GM21528 (cell line): ENCODE measurements around the gene CBR3.
"Not testable (repeated sequence)": the region's sequence is repeated elsewhere in the genome, so short reads cannot be mapped to it uniquely, and the experiment has no call there.

Source experiments
- ATAC-seq: cut with Tn5 transposase; IDR thresholded peaks from one replicate; pipeline ENCODE4 v1.9.1; 2021; ENCODE audit warnings: mild to moderate bottlenecking, moderate library complexity; ENCODE audit not compliant: unreplicated experiment, low FRiP score

CBR3 gene

DNA sequence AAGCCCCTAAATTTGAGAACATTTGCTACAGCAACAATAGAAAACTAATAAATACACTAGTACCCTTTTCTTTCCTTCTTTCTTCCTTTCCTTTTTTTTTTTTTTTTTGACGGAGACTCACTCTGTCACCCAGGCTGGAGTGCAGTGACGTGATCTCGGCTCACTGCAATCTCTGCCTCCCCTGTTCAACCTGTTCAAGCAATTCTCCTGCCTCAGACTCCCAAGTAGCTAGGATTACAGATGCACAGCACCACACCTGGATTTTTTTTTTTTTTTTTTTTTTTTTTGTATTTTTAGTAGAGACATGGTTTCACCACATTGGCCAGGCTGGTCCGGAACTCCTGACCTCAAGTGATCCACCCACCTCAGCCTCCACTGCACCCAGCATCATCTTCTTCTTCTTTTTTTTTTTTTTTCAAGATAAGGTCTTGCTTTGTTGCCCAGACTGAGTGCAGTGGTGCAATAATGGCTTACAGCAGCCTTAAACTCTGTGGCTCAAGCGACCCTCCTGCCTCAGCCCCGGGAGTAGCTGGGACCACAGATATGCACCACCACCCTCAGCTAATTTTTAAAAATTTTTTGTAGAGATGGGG, 19.6 kb upstream of the CBR3 start:
- no peak for ATAC-seq

DNA sequence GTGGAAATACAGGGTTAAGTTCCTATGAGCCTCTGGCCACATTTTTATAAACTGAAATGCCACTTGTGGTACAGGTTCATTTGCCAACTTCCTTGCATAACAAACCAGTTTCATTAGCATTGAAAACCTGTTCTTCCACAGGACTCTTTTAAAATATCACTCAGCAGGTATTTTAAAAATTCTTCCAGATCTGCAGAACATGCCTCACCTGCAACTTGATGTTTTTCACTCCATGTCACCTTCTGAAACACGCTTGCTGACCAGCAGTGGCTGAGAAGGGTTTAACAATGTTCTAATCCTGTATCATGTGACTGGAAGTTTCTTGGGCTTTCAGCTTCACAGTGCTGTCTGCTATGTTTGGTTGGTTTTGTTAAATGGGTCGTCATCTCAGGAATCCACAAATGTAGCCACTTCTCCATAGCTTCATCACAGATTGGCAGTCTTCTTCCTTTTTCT, 17.6 kb upstream of the CBR3 start:
- ATAC-seq: no peak

DNA sequence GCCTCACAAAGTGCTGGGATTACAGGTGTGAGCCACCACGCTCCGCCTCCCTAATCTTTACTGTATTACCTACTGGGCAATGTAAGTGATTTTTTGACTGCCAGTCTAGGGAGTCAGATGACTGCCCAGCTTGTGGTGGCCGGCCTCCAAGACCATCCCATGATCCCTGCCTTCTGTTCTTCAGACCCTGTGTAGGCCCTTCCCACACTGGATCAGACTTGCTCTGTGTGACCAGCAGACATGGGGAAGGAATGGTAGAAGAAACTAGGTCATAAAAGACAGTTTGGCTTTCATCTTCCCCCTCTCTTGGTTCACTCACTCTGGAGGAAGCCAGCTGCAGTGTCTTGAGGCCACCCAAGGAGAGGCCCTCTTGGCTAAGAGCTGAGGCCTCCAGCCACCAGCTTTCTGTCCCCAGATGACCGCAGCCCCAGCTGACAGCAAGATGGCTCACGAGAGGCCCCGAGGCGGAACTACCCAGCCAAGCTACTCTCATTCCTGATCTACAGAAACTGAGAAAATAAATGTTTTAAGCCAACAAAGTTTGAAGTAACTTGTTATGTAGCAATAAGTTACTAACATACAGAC, 14.5 kb upstream of the CBR3 start:
- no peak for ATAC-seq

DNA sequence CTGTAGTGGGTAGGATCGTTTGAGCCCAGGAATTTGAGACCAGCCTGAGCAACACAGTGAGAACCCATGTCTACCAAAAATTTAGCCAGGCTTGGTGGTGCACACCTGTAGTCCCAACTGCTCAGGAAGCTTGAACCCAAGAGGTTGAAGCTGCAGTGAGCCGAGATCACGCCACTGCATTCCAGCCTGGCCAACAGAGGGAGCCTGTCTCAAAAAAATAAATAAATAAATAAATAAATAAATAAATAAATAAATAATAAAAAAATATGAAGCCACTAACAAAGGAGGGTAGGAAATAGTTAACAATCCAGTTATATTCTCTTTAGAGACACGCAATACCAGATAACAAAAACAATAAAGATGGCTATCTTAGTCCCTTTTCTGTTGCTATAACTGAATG, 11.9 kb upstream of the CBR3 start:
- ATAC-seq: no peak

DNA sequence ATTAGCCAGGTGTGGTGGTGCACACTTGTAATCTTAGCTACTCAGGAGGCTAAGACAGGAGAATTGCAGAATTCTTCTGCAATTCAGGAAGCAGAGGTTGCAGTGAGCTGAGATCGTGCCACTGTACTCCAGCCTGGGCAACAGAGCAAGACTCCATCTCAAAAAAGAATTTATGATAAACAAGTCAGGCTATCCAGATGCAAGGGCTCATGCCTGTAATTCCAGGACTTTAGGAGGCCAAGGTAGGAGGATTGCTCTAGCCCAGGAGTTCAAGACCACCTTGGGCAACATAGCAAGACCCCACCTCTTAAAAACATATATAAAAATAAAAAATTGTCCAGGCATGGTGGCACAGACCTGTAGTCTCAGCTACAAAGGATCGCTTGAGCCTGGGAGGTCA, 10.5 kb upstream of the CBR3 start:
- no peak for ATAC-seq

DNA sequence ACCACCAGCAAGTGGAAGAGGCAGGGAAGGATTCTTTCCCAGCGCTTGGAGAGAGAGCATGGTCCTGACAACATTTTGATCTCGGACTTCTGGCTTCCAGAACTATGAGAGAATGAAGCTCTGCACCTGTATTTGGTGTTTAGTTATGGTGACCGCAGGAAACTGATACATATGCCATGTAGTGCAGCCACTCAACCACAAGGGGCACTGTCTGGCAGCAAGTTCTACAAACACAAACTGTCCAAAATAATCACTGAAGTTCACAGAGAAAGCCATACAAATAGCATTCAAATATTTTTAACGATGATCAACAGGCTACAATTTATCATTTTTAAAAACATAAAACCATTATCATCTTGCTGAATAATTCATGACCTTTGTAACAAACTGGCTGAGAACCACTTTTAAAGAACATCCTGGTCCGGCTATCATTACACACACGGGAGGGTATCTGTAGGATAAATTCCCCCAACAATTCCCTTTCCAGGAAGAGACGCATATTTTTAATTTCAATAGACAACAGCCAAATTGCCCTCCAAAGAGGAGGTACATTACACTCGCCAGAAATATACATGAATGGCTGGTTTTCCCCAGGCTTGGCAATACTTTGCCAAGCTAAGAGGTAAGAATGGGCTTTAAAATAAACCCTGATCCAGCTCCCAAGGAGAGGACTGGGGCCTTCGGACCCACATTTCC, 9.2 kb upstream of the CBR3 start:
- no peak for ATAC-seq

DNA sequence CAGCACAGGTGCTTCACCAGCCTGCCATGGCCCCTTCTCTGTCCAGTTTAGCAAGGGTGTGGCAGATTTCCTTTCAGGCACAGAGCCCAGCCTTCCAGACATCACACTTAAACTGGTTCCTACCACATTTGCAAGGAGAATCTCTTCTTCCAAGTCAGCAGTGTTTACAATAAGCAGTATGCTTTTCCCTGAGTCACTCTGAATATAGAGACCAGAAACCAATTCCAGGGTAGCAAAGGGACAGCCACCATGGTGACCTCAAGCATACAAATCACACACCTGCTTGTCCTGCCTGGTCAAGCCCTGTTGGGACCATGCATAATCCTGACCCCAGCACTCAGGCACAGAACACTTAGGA, 8.7 kb upstream of the CBR3 start:
- ATAC-seq: no peak

DNA sequence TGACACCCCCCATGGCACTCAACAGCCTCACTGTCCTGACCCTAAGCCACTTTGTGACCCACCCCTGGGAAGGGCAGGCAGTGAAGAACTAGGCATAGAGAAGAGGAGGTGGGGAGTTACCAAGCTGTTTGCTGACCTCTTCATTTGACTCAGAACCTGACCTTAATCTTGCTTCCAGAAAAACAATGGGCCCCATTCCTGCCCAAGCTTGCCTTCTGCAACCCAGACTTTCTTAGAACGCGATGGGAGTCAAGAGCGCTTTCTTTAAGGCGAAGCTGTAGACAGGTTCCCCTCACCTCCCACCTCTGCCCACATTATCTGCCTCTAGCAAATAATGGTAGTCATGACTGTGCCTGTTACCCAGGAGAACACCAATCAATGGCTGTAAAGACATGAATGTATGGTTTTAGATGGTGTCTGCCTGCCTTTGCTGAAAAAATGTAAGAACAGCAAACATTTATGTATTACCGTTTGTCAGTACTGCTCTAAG, 8.2 kb upstream of the CBR3 start:
- no peak for ATAC-seq

DNA sequence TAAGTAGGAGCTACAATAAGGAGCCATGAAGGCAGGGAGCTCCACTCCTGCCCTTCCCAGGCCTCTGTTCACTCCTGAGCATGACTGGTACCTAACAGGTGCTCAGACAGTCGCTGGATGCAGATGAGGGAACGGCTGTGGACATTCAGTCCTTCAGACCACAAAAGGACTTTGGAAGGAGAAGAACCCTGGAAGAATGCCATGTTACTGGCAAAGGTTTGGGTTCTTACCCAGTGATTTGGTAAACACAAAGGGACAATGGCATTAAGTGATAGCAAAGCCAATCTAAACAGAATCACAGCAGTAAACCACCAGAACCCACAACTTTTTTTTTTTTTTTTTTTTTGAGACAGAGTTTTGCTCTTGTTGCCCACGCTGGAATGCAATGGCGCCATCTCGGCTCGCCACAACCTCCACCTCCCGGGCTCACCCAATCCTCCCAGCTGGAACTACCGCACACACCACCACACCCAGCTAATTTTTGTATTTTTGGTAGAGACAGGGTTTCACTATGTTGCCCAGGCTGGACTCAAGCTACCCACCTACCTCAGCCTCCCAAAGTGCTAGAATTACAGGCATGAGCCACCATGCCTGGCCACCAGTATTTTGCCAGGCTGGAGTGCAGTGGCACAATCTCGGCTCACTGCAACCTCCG, 7.5 kb upstream of the CBR3 start:
- no peak for ATAC-seq

DNA sequence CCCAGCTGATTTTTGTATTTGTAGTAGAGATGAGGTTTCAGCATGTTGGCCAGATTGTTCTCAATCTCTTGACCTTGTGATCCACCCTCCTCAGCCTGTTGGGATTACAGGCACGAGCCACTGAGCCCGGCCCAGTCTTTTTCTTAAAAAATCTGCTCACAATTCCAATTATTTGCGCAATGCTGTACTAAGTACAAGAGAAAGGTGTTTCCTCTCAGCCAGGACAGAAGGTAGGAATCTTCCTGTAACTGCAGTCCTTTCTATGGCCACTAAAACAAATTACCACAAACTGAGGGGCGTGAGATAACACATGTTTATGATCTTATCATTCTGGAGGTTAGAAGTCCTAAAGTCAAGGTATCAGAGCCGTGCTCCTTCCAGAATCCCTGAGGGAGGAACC, 6.9 kb upstream of the CBR3 start:
- ATAC-seq: no peak

DNA sequence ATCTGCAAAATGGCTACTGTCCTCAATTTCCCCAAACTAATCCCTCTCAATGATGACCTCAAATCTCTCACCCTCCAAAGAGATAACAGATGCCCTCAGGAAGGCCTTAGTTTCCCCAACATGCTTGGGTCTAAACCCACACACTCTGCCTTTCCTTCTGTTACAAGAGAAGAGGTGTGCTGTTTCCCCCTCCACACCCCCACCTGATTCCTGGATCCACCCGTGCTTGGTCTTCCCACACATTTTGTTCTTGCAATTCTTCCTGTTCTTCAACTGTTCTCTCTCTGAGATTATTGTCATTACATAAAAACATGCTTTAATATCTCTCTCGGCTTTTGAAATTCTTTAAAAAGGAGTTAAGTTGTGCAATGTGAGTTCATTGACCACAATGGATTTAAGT, 5.7 kb upstream of the CBR3 start:
- no peak for ATAC-seq

DNA sequence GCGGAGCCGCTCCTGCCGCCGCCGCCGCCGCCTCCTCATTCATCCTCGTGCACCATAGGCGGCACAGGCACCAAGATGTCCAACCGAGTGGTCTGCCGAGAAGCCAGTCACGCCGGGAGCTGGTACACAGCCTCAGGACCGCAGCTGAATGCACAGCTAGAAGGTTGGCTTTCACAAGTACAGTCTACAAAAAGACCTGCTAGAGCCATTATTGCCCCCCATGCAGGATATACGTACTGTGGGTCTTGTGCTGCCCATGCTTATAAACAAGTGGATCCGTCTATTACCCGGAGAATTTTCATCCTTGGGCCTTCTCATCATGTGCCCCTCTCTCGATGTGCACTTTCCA, 4.5 kb upstream of the CBR3 start:
- ATAC-seq: not testable (repeated sequence)

DNA sequence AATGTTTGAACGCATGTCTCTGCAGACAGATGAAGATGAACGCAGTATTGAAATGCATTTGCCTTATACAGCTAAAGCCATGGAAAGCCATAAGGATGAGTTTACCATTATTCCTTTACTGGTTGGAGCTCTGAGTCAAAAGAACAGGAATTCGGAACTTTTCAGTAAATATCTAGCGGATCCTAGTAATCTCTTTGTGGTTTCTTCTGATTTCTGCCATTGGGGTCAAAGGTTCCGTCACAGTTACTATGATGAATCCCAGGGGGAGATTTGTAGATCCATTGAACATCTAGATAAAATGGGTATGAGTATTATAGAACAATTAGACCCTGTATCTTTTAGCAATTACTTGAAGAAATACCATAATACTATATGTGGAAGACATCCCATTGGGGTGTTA, 4.0 kb upstream of the CBR3 start:
- not testable (repeated sequence) for ATAC-seq

DNA sequence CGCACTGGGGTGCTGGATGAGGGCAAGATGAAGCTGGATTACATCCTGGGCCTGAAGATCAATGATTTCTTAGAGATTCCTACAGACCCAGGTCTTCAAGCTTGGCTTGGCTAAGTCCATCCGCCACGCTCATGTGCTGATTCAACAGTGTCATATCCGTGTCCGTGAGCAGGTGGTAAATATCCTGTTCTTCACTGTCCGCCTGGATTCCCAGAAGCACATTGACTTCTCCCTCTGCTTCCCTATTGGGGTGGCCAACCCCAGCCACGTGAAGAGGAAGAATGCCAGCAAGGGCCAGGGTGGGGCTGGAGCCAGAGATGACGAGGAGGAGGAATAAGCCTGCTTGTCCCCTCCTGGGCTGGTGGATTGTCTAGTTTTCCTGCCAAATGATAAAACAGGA, 2.2 kb upstream of the CBR3 start:
- ATAC-seq: no peak

DNA sequence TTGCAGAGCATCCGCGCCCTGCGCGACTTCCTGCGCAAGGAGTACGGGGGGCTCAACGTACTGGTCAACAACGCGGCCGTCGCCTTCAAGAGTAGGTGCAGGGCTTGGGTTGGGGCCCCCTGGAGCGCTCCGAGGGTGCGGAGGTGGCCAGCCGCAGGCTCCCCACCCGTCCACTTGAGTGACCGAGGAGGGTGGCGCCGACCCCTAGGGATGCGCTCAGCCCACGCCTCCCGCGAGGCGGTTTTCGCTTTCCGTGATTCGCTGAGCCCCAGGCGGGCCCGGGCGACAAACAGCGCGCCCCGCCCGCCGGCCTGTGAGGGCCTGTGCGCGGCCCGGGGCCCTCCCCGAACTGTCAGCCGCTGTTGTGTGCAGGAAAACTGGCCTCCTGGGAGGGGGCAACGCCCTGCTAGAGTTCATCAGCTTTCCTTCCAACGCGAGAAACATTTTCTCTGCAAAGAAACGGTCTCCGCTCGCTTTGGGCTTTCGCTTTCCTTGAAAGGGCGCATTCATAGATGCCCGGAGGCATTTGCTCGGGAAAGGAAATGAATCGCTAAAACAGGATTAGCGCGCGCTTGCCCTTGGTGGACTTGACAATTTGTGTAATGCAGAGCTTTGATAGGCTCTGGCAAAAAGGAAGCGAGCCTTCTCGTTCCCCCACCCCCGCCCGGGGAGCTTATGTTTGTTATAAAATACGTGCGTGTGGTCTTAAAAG, 668 bp downstream of the CBR3 start:
- peak; percentile 58 for ATAC-seq

DNA sequence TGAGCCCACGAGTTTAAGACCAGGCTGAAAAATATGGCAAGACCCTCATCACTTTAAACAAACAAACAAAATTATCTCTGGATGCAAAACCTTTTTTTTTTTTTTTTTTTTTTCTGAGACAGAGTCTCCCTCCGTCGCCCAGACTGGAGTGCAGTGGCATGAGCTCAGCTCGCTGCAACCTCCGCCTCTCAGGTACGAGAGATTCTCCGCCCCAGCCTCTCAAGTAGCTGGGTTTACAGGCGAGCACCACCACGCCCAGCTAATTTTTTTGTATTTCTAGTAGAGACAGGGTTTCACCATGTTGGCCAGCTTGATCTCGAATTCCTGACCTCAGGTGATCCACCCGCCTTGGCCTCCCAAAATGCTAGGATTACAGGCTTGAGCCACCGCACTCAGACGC, 4.9 kb downstream of the CBR3 start:
- ATAC-seq: not testable (repeated sequence)

DNA sequence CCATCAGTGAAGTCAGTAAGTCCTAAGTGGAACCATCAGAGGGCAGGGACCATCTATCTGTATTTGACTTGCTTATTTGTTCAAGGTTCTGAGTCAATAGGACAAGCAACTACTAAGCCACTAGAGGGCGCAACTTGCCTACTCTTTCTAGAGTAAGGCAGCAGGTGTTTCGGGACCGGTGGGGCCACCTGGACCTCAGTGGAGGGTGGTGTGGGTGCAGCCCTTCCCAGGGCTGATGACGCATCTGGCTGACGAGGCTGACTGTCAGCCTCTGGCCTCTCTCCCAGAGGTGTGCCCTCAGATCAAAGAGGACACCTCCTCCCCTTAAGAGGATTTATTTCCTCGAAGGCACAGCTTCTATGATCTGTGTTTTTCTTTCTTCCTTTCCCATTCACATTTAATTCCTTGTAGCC, 6.6 kb downstream of the CBR3 start:
- peak; percentile 82 for ATAC-seq

DNA sequence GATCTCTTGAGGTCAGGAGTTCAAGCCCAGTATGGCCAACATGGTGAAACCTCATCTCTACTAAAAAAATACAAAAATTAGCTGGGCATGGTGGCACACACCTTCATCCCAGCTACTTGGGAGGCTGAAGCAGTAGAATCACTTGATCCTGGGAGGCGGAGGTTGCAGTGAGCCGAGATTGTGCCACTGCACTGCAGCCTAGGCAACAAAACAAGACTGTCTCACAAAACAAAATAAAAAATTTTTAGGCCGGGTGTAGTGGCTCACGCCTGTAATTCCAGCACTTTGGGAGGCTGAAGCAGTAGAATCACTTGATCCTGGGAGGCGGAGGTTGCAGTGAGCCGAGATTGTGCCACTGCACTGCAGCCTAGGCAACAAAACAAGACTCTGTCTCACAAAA, 9.4 kb downstream of the CBR3 start:
- ATAC-seq: not testable (repeated sequence)

DNA sequence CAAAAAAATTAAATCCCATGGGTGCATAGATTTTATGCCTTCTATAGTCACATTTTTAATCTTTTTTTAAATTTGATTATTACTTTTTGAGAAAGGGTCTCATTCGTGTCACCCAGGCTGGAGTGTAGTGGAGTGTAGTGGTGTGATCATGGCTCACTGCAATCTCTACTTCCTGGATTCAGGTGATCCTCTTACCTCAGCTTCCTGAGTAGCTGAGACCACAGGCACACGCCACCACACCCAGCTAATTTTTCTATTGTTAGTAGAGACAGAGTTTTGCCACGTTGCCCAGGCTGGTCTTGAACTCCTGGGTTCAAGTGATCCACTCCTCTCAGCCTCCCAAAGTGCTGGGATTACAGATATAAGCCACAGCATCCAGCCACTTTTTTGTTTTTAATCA, 10.4 kb downstream of the CBR3 start:
- no peak for ATAC-seq

DNA sequence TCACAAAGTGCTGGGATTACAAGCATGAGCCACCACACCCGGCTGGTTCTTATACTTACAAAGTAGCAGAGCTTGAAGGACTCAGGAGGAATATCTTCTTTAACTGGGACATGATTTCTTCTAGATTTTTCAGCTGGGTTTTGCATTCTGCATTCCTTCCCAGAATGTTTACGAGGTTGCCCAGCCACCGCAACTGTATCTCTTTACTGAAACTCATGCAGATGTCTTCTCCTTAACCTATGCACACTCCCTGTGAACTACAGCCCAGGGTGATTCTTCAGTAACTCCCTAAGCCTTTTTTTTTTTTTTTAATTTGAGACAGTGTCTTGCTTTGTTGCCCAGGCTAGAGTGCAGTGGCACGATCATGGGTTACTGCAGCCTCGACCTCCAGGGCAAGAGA, 13.0 kb downstream of the CBR3 start:
- ATAC-seq: no peak

DNA sequence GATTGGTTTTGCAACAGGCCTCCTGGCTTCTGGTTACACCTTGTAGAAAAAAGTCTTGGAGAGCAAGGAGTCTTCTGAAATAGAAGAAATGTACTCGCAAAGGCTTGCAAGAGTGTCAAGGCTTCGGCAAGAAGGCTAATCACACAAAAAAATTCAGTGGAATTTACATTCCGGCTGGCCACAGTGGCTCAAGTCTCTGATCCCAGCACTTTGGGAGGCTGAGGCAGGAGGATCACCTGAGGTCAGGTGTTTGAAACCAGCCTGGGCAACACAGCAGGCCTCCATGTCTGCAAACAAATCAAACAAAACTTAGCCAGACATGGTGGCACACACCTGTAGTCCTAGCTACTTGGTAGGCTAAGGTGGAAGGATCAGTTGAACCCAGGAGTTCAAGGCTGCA, 14.0 kb downstream of the CBR3 start:
- ATAC-seq: no peak
